ENCODE data around the gene MCF2L. TPM values are rescaled to one million over a fixed set of nuclear protein-coding genes. Genes with fewer than 3 reads are reported as not detected.

Gene MCF2L
- polyA plus RNA-seq, 1 experiment: 0.02 TPM

- H3K27me3 ChIP-seq (ENCODE audit: control insufficient read depth, insufficient read depth, low read length): peaks cover 1% of the 10 kb centered on the region; the same call in 1 of the 2 replicates
- TF ChIP-seq, protein P1, sequence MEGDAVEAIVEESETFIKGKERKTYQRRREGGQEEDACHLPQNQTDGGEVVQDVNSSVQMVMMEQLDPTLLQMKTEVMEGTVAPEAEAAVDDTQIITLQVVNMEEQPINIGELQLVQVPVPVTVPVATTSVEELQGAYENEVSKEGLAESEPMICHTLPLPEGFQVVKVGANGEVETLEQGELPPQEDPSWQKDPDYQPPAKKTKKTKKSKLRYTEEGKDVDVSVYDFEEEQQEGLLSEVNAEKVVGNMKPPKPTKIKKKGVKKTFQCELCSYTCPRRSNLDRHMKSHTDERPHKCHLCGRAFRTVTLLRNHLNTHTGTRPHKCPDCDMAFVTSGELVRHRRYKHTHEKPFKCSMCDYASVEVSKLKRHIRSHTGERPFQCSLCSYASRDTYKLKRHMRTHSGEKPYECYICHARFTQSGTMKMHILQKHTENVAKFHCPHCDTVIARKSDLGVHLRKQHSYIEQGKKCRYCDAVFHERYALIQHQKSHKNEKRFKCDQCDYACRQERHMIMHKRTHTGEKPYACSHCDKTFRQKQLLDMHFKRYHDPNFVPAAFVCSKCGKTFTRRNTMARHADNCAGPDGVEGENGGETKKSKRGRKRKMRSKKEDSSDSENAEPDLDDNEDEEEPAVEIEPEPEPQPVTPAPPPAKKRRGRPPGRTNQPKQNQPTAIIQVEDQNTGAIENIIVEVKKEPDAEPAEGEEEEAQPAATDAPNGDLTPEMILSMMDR (IDR thresholded peaks at IDR 0.05; ENCODE audit: insufficient read depth, low read depth, low read length): no peak
- ChIA-PET POLR2A (no interaction called here), CTCF (interaction anchor here (1.3 kb wide), 1 partner anchor 16 kb away, joined by 3 read pairs; no protein-coding TSS in a partner anchor)
- no peak for DNase-seq (ENCODE audit: low read depth)
- no peaks in the 10 kb centered on the region for H3K36me3 ChIP-seq (ENCODE audit: control insufficient read depth, insufficient read depth, low read length)
- H3K4me3 ChIP-seq (ENCODE audit: low read depth, low read length): no peak overlapping the region
Observed at GRCh38 chr13:113126265-113127150, 157.5 kb downstream of the MCF2L start.

DNA sequence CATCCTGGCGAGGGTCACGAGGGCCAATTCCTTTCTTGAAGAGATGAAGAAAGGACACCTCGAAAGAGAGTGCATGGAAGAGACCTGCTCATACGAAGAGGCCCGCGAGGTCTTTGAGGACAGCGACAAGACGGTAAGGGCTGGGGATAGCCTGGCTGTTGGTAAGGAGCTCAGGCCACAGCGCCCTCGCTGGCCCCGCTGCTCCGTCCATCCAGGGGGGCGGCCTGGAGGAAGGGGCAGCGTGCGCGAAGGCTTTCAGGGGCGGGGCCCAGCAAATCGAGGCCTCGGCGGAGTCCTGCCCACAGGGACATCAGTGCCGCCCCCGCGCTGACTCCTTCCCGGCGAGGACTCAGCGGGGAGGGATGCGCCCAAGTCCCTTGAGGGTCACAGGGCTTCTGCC, 160.5 kb downstream of the MCF2L start:
- ChIA-PET CTCF (no interaction called here), POLR2A (no interaction called here)
- no peak overlapping the region for H3K4me3 ChIP-seq (ENCODE audit: low read depth, low read length)
- no peaks in the 10 kb centered on the region for H3K36me3 ChIP-seq (ENCODE audit: control insufficient read depth, insufficient read depth, low read length)
- peaks cover 1% of the 10 kb centered on the region; the same call in 1 of the 2 replicates for H3K27me3 ChIP-seq (ENCODE audit: control insufficient read depth, insufficient read depth, low read length)
- DNase-seq (ENCODE audit: low read depth): no peak
- TF ChIP-seq, protein P1 (IDR thresholded peaks at IDR 0.05; ENCODE audit: insufficient read depth, low read depth, low read length): no peak

GRCh38 chr13:113129921-113130750, 161.1 kb downstream of the MCF2L start:
- Histone ChIP-seq H3K27me3 (ENCODE audit: control insufficient read depth, insufficient read depth, low read length) (peaks cover 1% of the 10 kb centered on the region; the same call in 1 of the 2 replicates), H3K4me3 (ENCODE audit: low read depth, low read length) (no peak overlapping the region), H3K36me3 (ENCODE audit: control insufficient read depth, insufficient read depth, low read length) (no peaks in the 10 kb centered on the region)
- CTCF ChIA-PET: no interaction called here
- DNase-seq (ENCODE audit: low read depth): no peak
- TF ChIP-seq, protein P1 (IDR thresholded peaks at IDR 0.05; ENCODE audit: insufficient read depth, low read depth, low read length): no peak
- POLR2A ChIA-PET: no interaction called here

DNA sequence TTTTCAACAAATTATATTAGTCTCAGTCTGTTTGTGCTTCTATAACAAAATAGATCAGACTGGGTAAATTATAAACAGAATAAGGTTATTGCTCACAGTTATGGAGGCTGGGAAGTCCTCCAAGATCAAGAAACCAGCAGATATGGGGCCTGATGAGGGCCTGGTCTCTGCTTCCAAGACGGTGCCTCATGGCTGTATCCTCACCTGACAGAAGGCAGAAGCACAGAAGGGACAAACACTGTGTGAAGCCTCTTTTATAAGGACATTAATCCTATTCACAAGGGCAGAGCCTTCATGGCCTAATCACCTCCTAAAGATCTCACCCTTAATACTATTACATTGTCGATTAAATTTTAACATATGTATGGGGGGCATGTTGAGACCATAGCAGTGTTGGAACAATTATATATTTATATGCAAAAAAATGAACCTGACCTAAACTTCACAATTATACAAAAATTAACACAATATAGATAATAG, 166.3 kb downstream of the MCF2L start:
- no peak overlapping the region for H3K4me3 ChIP-seq (ENCODE audit: low read depth, low read length)
- no peaks in the 10 kb centered on the region for H3K36me3 ChIP-seq (ENCODE audit: control insufficient read depth, insufficient read depth, low read length)
- POLR2A ChIA-PET: no interaction called here
- no peaks in the 10 kb centered on the region for H3K27me3 ChIP-seq (ENCODE audit: control insufficient read depth, insufficient read depth, low read length)
- CTCF ChIA-PET: no interaction called here
- TF ChIP-seq, protein P1 (IDR thresholded peaks at IDR 0.05; ENCODE audit: insufficient read depth, low read depth, low read length): no peak
- no peak for DNase-seq (ENCODE audit: low read depth)
